Glutamatergic neuron (in vitro differentiated cells): ENCODE measurements around the gene SLC17A2. TPM values are rescaled to one million over a fixed set of nuclear protein-coding genes. Genes with fewer than 3 reads are reported as not detected.

ENCODE experiments used
- DNase-seq: peaks from one replicate; pipeline ENCODE4 v3.0.0; 2022
- H3K27ac Mint-ChIP-seq: one replicate; pipeline ENCODE4 v1.8.0; 2020; ENCODE audit warnings: mild to moderate bottlenecking, mixed read lengths, inconsistent platforms; ENCODE audit not compliant: unreplicated experiment
- H3K27me3 Mint-ChIP-seq: one replicate; pipeline ENCODE4 v1.8.0; 2020; ENCODE audit warnings: mild to moderate bottlenecking, moderate library complexity, mixed read lengths, inconsistent platforms; ENCODE audit not compliant: unreplicated experiment
- H3K36me3 Mint-ChIP-seq: one replicate; pipeline ENCODE4 v1.8.0; 2020; ENCODE audit warnings: mild to moderate bottlenecking, mixed read lengths, inconsistent platforms; ENCODE audit not compliant: unreplicated experiment
- H3K4me1 Mint-ChIP-seq: one replicate; pipeline ENCODE4 v1.8.0; 2020; ENCODE audit warnings: mild to moderate bottlenecking, low read depth, mixed read lengths, inconsistent platforms; ENCODE audit not compliant: unreplicated experiment
- H3K4me3 Mint-ChIP-seq: one replicate; pipeline ENCODE4 v1.8.0; 2020; ENCODE audit warnings: mild to moderate bottlenecking, mixed read lengths, inconsistent platforms; ENCODE audit not compliant: unreplicated experiment
- H3K9me3 Mint-ChIP-seq: one replicate; pipeline ENCODE4 v1.8.0; 2020; ENCODE audit warnings: mild to moderate bottlenecking, moderate library complexity, mixed read lengths, inconsistent platforms; ENCODE audit not compliant: unreplicated experiment
- CTCF ChIP-seq: fragments of 200-600 bp; sonication (generic); IDR thresholded peaks from one replicate; pipeline ENCODE4 v1.5.0; 2021; ENCODE audit not compliant: partially characterized antibody, unreplicated experiment
- total RNA-seq: library from RNA; stranded (reverse); fragmentation: NEBNext Ultra II Directional; extraction: Animal tissue kit (Norgen Biotek cat#: 25700); gene quantifications from one replicate; pipeline ENCODE4 v1.2.1, GENCODE V29; 2021; ENCODE audit not compliant: unreplicated experiment

The SLC17A2 gene
- total RNA-seq, 1 donor from 2014 or later = not detected

GRCh38 chr6:25944688-25945574, 14.4 kb upstream of the SLC17A2 start:
- no peaks in the 10 kb centered on the region for H3K27me3 Mint-ChIP-seq
- H3K4me3 Mint-ChIP-seq = no peak overlapping the region
- no peaks in the 10 kb centered on the region for H3K9me3 Mint-ChIP-seq

GRCh38 chr6:25943887-25944286, 13.4 kb upstream of the SLC17A2 start:
- TF ChIP-seq CTCF = no peak
- no peak overlapping the region for H3K27ac Mint-ChIP-seq
- H3K4me3 Mint-ChIP-seq = no peak overlapping the region
- no peaks in the 10 kb centered on the region for H3K36me3 Mint-ChIP-seq
- no peaks in the 10 kb centered on the region for H3K27me3 Mint-ChIP-seq
- H3K4me1 Mint-ChIP-seq = no peaks in the 10 kb centered on the region
- DNase-seq = no peak
- no peaks in the 10 kb centered on the region for H3K9me3 Mint-ChIP-seq

More at GRCh38 chr6:25944688-25945574, 14.4 kb upstream of the SLC17A2 start:
- Mint-ChIP-seq H3K4me1 (no peaks in the 10 kb centered on the region), H3K27ac (no peak overlapping the region), H3K36me3 (no peaks in the 10 kb centered on the region)
- no peak for DNase-seq
- TF ChIP-seq CTCF = no peak

GRCh38 chr6:25942561-25943147, 12.2 kb upstream of the SLC17A2 start:
- no peaks in the 10 kb centered on the region for H3K36me3 Mint-ChIP-seq
- TF ChIP-seq CTCF = no peak
- no peak for DNase-seq
- H3K4me3 Mint-ChIP-seq = no peak overlapping the region
- no peaks in the 10 kb centered on the region for H3K9me3 Mint-ChIP-seq
- H3K4me1 Mint-ChIP-seq = no peaks in the 10 kb centered on the region
- H3K27ac Mint-ChIP-seq = no peak overlapping the region
- H3K27me3 Mint-ChIP-seq = no peaks in the 10 kb centered on the region

GRCh38 chr6:25939593-25939992, 9.1 kb upstream of the SLC17A2 start:
- Mint-ChIP-seq H3K4me3 (no peak overlapping the region), H3K9me3 (no peaks in the 10 kb centered on the region), H3K36me3 (no peaks in the 10 kb centered on the region), H3K4me1 (no peaks in the 10 kb centered on the region), H3K27me3 (no peaks in the 10 kb centered on the region), H3K27ac (no peak overlapping the region)
- TF ChIP-seq CTCF = no peak
- DNase-seq = no peak

- no peaks in the 10 kb centered on the region for H3K27me3 Mint-ChIP-seq
- H3K9me3 Mint-ChIP-seq = no peaks in the 10 kb centered on the region
- TF ChIP-seq CTCF = no peak
- no peak overlapping the region for H3K4me3 Mint-ChIP-seq
- no peak overlapping the region for H3K27ac Mint-ChIP-seq
- no peaks in the 10 kb centered on the region for H3K36me3 Mint-ChIP-seq
- H3K4me1 Mint-ChIP-seq = no peaks in the 10 kb centered on the region
- DNase-seq = no peak
These were observed 5.5 kb upstream of the SLC17A2 start for GRCh38 chr6:25935953-25936352.
